Activated CD8-positive, alpha-beta memory T cell treated with anti-CD3 and anti-CD28 coated beads, Interleukin-2, amount 50 U/mL, for 24 hours (primary cell): Measurements from ENCODE around the gene TVP23A.
"Not testable (repeated sequence)": the region's sequence is repeated elsewhere in the genome, so short reads cannot be mapped to it uniquely, and the experiment has no call there.

Source experiments
- DNase-seq: peaks from one replicate; pipeline ENCODE4 v3.0.0-alpha.2; 2020; ENCODE audit errors: extremely low read depth

Gene TVP23A

DNA sequence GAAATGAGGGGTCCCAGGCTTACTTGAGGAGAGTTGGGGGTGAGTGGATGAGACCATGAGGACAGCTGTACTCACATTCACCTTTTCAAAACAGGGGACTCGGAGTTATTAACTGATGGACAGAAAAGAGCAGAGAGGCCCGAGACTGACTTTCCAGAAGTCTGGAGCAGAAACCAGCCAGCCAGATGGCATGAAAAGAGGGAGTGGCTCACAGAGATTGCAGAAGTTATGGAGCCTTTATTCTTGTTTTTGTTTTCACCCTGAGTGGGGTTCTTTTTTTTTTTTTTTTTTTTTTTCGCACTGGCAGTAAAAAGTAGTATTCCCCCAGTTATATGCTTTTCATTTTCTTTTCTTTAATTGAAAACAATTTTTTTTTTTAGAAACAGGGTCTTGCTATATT lies 18.9 kb downstream of the TVP23A start:
- no peak for DNase-seq

GRCh38 chr16:10791048-10791447 lies 27.5 kb downstream of the TVP23A start:
- DNase-seq, result no peak

- DNase-seq, result not testable (repeated sequence)
Observed at GRCh38 chr16:10788630-10789029, 30.0 kb downstream of the TVP23A start.

DNA sequence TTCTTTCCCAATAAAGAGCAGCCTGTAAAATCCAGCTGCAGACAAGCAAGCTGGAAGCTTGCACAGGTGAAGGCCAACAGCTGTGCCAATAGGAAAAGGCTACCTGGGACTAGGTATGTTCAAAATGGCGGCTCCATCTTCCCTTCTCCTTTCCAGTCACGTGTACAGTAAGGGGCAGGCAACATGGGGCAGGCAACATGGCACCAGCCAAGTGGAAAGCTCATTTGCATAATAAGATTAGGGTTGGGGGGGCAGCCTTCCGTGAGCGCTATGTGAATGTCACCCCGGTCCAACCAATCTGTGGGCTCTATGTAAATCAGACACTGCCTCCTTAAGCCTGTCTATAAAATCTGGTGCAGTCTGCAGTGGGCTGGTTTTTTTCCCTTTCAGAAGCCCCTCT lies 31.3 kb downstream of the TVP23A start:
- DNase-seq, result no peak

DNA sequence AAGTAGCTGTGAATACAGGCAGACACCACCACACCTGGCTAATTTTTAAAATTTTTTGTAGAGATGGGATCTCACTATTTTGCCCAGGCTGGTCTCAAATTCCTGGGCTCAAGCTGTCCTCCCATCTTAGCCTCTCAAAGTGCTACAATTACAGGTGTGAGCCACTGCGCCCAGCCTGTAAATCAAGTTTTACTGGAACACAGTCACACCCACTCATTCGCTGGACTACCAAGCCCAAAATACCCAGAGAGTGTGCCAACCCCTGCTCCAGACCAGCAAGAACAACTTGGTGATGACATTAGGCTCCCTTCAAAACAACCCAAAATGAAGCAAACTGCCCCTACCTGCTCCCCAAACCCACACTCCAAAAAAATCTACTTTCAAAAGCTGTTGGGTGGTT lies 36.0 kb downstream of the TVP23A start:
- no peak for DNase-seq

- no peak for DNase-seq
Observed at GRCh38 chr16:10780628-10781027, 38.0 kb downstream of the TVP23A start.

DNA sequence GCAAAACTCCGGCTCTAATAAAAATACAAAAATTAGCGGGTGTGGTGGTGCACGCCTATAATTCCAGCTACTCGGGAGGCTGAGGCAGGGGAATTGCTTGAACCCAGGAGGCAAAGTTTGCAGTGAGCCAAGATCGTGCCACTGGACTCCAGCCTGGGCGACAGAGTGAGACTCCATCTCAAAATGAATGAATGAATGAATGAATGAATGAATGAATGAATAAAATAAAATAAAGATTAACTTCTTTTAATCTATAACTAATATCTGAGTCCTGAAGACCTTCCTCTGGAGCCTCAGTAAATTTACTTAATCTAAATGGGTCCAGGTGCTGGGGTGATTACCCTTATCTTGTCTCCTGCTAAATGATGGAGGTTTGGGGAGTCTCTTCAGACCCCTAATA lies 38.7 kb downstream of the TVP23A start:
- not testable (repeated sequence) for DNase-seq

GRCh38 chr16:10777356-10777755 lies 41.2 kb downstream of the TVP23A start:
- DNase-seq, result no peak

DNA sequence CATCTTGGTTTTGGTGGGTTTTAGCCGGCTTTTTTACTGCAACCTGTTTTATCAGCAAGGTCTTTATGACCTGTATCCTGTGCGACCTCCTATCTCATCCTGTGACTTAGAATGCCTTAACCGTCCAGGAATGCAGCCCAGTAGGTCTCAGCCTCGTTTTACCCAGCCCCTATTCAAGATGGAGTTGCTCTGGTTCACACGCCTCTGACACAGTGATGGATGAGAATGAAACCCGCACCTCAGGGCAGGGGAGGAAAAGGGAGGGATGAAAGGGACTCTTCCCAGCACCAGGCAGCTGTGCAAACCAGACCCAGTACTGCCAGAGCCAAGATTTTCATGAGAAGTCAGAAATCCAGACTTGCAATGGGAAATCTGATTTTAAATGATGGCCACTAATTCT lies 41.7 kb downstream of the TVP23A start:
- not testable (repeated sequence) for DNase-seq

GRCh38 chr16:10776280-10776679 lies 42.3 kb downstream of the TVP23A start:
- DNase-seq, result no peak

- DNase-seq, result no peak
Observed at GRCh38 chr16:10770907-10771306, 47.7 kb downstream of the TVP23A start.

DNA sequence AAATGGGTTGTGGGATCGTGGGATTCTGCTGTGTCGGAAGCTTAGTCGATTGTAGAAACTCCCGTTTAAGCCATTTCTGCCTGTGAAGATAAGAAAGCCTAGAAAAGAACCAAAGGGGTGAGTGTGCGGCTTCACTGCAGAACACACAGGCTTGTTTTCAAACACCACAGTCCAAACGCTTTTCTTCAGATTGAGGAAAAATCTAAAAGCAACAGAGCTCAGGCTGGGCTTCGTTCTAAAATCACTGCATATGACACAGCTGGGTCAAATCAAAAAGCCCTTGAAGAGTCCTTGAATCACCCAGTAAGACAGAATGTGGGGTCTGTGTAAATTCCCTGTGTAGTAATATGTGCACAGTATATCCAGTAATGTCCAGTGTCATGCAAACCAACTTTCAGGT lies 49.2 kb downstream of the TVP23A start:
- no peak for DNase-seq

GRCh38 chr16:10767127-10767526 lies 51.5 kb downstream of the TVP23A start:
- no peak for DNase-seq

- no peak for DNase-seq
Observed at GRCh38 chr16:10765772-10766171, 52.8 kb downstream of the TVP23A start.

GRCh38 chr16:10763456-10763855 lies 55.1 kb downstream of the TVP23A start:
- no peak for DNase-seq

GRCh38 chr16:10762336-10763016 lies 56.1 kb downstream of the TVP23A start:
- DNase-seq, result no peak

- DNase-seq, result no peak
Observed at GRCh38 chr16:10761373-10761772, 57.2 kb downstream of the TVP23A start.

DNA sequence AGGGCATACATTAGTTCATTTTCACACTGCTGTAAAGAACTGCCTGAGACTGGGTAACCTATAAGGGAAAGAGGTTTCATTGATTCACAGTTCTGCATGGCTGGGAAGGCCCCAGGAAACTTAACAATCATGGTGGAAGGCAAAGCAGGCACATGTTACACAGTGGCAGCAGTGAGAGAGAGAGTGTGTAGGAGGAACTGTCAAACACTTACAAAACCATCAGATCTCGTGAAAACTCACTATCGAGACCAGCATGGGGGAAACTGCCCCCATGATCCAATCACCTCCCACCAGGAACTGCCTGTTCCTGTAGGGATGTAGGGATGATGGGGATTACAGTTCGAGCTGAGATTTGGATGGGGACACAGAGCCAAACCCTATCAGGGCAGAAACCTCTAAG lies 57.7 kb downstream of the TVP23A start:
- DNase-seq, result no peak

GRCh38 chr16:10756574-10756973 lies 62.0 kb downstream of the TVP23A start:
- DNase-seq, result no peak

- no peak for DNase-seq
Observed at GRCh38 chr16:10754941-10755340, 63.7 kb downstream of the TVP23A start.

- no peak for DNase-seq
Observed at GRCh38 chr16:10753670-10754069, 64.9 kb downstream of the TVP23A start.

DNA sequence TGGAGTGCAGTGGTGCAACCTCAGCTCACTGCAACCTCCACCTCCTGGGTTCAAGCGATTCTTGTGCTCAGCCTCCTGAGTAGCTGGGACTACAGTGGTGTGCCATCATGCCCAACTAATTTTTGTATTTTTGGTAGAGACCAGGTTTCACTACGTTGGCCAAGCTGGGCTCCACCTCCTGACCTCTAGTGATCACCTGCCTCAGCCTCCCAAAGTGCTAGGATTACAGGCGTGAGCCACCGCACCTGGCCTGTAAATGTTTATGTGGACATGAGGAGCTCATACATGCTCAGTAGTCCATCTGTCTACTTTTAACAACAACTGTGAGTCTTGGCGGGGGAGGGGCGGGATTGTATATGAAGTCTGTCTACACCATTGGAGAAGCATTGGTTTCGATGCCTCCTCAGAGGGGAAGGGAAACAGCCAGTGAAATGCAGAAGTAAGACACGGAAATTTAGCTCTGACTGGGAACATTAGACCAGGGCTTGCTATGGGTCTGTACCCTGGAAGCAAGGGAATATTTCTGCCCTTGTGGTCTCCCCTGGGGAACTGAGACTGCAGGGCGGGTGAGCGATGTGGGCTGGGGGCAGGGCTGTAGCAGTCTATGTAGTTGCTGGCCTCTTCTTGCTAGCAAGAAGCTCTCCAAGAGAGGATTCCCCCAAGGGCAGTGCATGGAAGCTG lies 65.6 kb downstream of the TVP23A start:
- DNase-seq, result no peak

DNA sequence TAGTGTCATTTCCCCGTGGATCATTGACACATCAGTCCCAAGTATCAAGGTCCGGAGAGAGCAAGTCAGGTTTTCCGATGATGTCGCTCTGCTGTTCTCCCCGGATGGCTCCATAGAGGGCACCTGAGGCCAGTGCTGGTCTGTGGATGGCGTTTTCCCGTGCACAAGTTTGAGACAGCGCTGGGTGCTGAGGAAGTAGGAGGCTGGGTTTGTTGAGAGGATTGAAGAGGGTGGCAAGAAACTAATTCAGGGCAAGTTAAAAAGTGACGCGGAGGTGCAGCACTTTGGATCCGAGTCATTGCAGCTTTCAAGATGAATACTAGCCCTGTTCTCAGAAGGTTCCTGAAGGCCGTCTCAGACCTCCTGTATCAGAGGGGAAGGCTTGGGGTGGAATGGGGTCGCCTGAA lies 67.3 kb downstream of the TVP23A start:
- DNase-seq, result no peak

DNA sequence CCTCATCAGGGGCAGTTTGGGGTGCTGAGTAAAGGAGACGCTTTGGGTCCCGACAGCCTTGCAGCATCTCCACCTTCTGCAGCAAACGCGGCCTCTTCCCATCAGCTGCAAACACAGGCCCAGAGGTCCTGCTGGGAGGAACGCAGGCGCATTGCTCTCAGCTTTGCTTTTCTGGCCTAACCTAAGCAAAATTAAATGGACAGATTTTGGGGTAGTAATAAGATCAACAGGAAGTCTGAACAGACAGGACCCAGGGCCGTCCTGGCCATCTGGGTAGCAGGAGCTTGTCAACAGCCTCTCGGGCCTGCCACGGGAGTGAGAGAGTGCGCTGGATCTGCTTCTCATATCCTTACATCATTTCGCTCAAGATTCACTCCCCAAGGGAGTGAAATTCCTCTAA lies 67.8 kb downstream of the TVP23A start:
- no peak for DNase-seq
